ENCODE data around the gene HACL1. TPM values are rescaled to one million over a fixed set of nuclear protein-coding genes. Genes with fewer than 3 reads are reported as not detected.

HACL1 gene
- total RNA-seq, 1 experiment from 2014 or later, result 19.6 TPM

DNA sequence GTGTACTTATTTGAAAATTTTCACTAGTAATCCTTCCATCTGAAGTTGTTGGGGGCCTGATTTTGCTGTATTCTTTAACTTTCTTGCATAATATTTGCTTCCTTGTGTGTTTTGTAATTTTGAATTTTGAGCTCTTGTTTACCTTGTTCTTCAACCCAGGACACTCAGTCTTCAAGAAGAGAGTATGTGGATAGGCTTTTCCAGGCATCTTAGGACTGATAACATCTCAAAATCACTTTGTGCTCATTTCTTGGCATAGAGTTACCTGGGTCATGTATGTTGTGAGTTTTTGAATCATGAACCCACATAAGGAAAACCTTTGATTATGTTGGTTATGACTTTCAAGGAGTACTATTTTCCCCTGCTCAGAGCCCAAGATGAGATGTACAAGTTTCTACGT, 13.6 kb upstream of the HACL1 start:
- CTCF ChIA-PET, result no interaction called here
- H3K27me3 Mint-ChIP-seq (ENCODE audit: unreplicated experiment), result no peaks in the 10 kb centered on the region
- no peaks in the 10 kb centered on the region for H3K4me1 Mint-ChIP-seq (ENCODE audit: low read depth, unreplicated experiment)
- no TSS peak for BruUV-seq (replicated peaks)
- no peaks in the 10 kb centered on the region for H3K36me3 Mint-ChIP-seq (ENCODE audit: insufficient read depth, unreplicated experiment)
- no peak for TF ChIP-seq CTCF (IDR thresholded peaks at IDR 0.05; ENCODE audit: unreplicated experiment)
- no peak overlapping the region for H3K27ac Mint-ChIP-seq (ENCODE audit: unreplicated experiment)
- H3K4me3 Mint-ChIP-seq (ENCODE audit: low read depth, unreplicated experiment), result no peak overlapping the region
- intact Hi-C loops (cut with micrococcal nuclease; ENCODE audit: unreplicated experiment), result no loop called here
- no peak for DNase-seq
- H3K9me3 Mint-ChIP-seq (ENCODE audit: low read depth, unreplicated experiment), result no peaks in the 10 kb centered on the region

DNA sequence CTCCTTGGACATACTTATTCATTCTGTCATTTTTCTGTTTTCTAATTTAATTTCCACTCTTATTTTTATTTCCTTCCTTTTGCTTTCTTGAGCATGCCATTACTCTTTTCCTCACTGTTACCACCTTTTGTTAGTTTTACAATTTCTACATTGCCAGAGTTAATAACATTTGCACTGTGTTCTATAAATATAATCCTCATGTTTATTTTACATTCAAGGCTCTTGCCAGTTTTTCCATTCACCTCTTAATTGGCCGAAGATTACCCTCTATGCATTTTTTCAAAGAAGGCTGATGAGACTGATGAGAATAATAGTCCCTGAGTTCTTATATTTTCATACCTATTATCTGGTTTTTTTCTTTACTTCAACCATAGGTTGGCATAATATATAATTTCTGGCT, 10.6 kb upstream of the HACL1 start:
- Mint-ChIP-seq H3K4me3 (ENCODE audit: low read depth, unreplicated experiment) (no peak overlapping the region), H3K27ac (ENCODE audit: unreplicated experiment) (no peak overlapping the region), H3K4me1 (ENCODE audit: low read depth, unreplicated experiment) (peaks cover 13% of the 10 kb centered on the region), H3K9me3 (ENCODE audit: low read depth, unreplicated experiment) (no peaks in the 10 kb centered on the region), H3K36me3 (ENCODE audit: insufficient read depth, unreplicated experiment) (no peaks in the 10 kb centered on the region), H3K27me3 (ENCODE audit: unreplicated experiment) (no peaks in the 10 kb centered on the region)
- DNase-seq, result no peak
- no peak for TF ChIP-seq CTCF (IDR thresholded peaks at IDR 0.05; ENCODE audit: unreplicated experiment)
- intact Hi-C loops (cut with micrococcal nuclease; ENCODE audit: unreplicated experiment), result no loop called here
- BruUV-seq (replicated peaks), result no TSS peak
- CTCF ChIA-PET, result no interaction called here

GRCh38 chr3:15611018-15611417, 9.6 kb upstream of the HACL1 start:
- TF ChIP-seq CTCF (IDR thresholded peaks at IDR 0.05; ENCODE audit: unreplicated experiment), result no peak
- BruUV-seq (replicated peaks), result no TSS peak
- H3K27ac Mint-ChIP-seq (ENCODE audit: unreplicated experiment), result no peak overlapping the region
- no peaks in the 10 kb centered on the region for H3K27me3 Mint-ChIP-seq (ENCODE audit: unreplicated experiment)
- no peaks in the 10 kb centered on the region for H3K9me3 Mint-ChIP-seq (ENCODE audit: low read depth, unreplicated experiment)
- intact Hi-C loops (cut with micrococcal nuclease; ENCODE audit: unreplicated experiment), result no loop called here
- H3K4me1 Mint-ChIP-seq (ENCODE audit: low read depth, unreplicated experiment), result peaks cover 23% of the 10 kb centered on the region
- no peak overlapping the region for H3K4me3 Mint-ChIP-seq (ENCODE audit: low read depth, unreplicated experiment)
- no peaks in the 10 kb centered on the region for H3K36me3 Mint-ChIP-seq (ENCODE audit: insufficient read depth, unreplicated experiment)
- CTCF ChIA-PET, result no interaction called here
- DNase-seq, result no peak

DNA sequence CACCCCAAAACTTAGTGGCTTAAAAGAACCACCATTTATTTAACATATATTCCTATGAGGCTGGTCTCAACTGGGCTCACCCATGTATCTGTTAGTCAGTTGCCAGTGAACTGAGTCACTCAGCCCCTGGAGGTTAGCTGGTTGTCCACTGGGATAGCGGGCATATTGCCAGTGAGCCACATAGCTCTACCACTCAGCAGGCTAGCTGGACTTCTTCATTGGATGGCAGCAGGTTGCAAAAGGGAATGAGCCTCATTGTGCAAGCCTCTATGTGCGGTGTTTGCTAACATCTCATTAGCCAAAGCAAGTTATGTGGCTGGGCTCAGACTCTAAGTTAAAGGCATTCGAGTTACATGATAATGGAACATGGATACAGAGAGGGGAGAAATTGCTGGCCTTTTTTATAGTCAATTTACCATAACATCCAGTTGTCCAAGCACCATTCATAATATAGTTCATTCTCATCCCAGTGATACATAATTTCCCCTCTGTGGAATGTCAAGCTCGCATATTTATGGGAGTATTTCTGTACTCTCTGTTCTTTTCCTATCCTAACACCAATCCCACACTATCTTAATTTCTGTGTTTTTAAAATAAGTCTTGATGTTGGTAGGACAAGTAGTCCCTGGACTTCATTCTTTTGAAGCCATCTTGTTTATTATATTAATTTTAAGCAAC, 8.9 kb upstream of the HACL1 start:
- no peak for DNase-seq
- Mint-ChIP-seq H3K9me3 (ENCODE audit: low read depth, unreplicated experiment) (no peaks in the 10 kb centered on the region), H3K27ac (ENCODE audit: unreplicated experiment) (no peak overlapping the region), H3K36me3 (ENCODE audit: insufficient read depth, unreplicated experiment) (no peaks in the 10 kb centered on the region), H3K4me1 (ENCODE audit: low read depth, unreplicated experiment) (peaks cover 27% of the 10 kb centered on the region), H3K4me3 (ENCODE audit: low read depth, unreplicated experiment) (no peak overlapping the region), H3K27me3 (ENCODE audit: unreplicated experiment) (no peaks in the 10 kb centered on the region)
- intact Hi-C loops (cut with micrococcal nuclease; ENCODE audit: unreplicated experiment), result no loop called here
- BruUV-seq (replicated peaks), result no TSS peak
- CTCF ChIA-PET, result interaction anchor here (0.6 kb wide), 1 partner anchor 157 kb away, joined by 4 read pairs; no protein-coding TSS in a partner anchor
- TF ChIP-seq CTCF (IDR thresholded peaks at IDR 0.05; ENCODE audit: unreplicated experiment), result no peak
